GM08714 (cell line): ENCODE results near the gene SAPCD2.
"Not testable (repeated sequence)": the region's sequence is repeated elsewhere in the genome, so short reads cannot be mapped to it uniquely, and the experiment has no call there.

Source experiments
- H3K4me3 ChIP-seq: fragments of 200-500 bp; sonication (Bioruptor generic); 2 replicates; pipeline ENCODE4 v1.5.1; 2014; ENCODE audit warnings: mild to moderate bottlenecking, low read length, inconsistent platforms
- ZNF274 ChIP-seq: IDR thresholded peaks from 2 replicates; pipeline ENCODE4 v1.6.1; 2012; ENCODE audit warnings: mild to moderate bottlenecking, low read depth, low read length

Gene SAPCD2

GRCh38 chr9:137044037-137044436 is 26.3 kb downstream of the SAPCD2 start:
- no peak for TF ChIP-seq ZNF274
- no peak overlapping the region for H3K4me3 ChIP-seq

GRCh38 chr9:137042751-137043727 is 27.3 kb downstream of the SAPCD2 start:
- no peak overlapping the region for H3K4me3 ChIP-seq
- no peak for TF ChIP-seq ZNF274

- H3K4me3 ChIP-seq = no peak overlapping the region
- TF ChIP-seq ZNF274 = no peak
These were observed 29.2 kb downstream of the SAPCD2 start for GRCh38 chr9:137041124-137041523.

- no peak overlapping the region for H3K4me3 ChIP-seq
- TF ChIP-seq ZNF274 = no peak
These were observed 29.8 kb downstream of the SAPCD2 start for GRCh38 chr9:137040568-137040967.

- TF ChIP-seq ZNF274 = no peak
- H3K4me3 ChIP-seq = no peak overlapping the region
These were observed 30.6 kb downstream of the SAPCD2 start for GRCh38 chr9:137039611-137040366.

GRCh38 chr9:137038916-137039315 is 31.4 kb downstream of the SAPCD2 start:
- no peak for TF ChIP-seq ZNF274
- no peak overlapping the region for H3K4me3 ChIP-seq

- H3K4me3 ChIP-seq = no peak overlapping the region
- no peak for TF ChIP-seq ZNF274
These were observed 32.9 kb downstream of the SAPCD2 start for GRCh38 chr9:137037483-137037882.

GRCh38 chr9:137037035-137037434 is 33.3 kb downstream of the SAPCD2 start:
- TF ChIP-seq ZNF274 = no peak
- no peak overlapping the region for H3K4me3 ChIP-seq

- TF ChIP-seq ZNF274 = no peak
- H3K4me3 ChIP-seq = no peak overlapping the region
These were observed 34.4 kb downstream of the SAPCD2 start for GRCh38 chr9:137035937-137036336.

GRCh38 chr9:137035507-137035834 is 34.9 kb downstream of the SAPCD2 start:
- TF ChIP-seq ZNF274 = no peak
- H3K4me3 ChIP-seq = no peak overlapping the region

GRCh38 chr9:137034709-137035506 is 35.4 kb downstream of the SAPCD2 start:
- TF ChIP-seq ZNF274 = no peak
- no peak overlapping the region for H3K4me3 ChIP-seq

GRCh38 chr9:137034039-137034708 is 36.2 kb downstream of the SAPCD2 start:
- H3K4me3 ChIP-seq = no peak overlapping the region
- TF ChIP-seq ZNF274 = no peak

GRCh38 chr9:137033481-137033880 is 36.9 kb downstream of the SAPCD2 start:
- not testable (repeated sequence) for H3K4me3 ChIP-seq

- TF ChIP-seq ZNF274 = no peak
- no peak overlapping the region for H3K4me3 ChIP-seq
These were observed 37.5 kb downstream of the SAPCD2 start for GRCh38 chr9:137032858-137033257.
